GM19455 (cell line): ENCODE results near the gene SNPH.
"Not testable (repeated sequence)": the region's sequence is repeated elsewhere in the genome, so short reads cannot be mapped to it uniquely, and the experiment has no call there.

Experiments
- ATAC-seq: cut with Tn5 transposase; IDR thresholded peaks from one replicate; pipeline ENCODE4 v1.9.1; 2021; ENCODE audit not compliant: unreplicated experiment

Gene SNPH

GRCh38 chr20:1336699-1337367 is 70.7 kb downstream of the SNPH start:
- ATAC-seq = no peak

DNA sequence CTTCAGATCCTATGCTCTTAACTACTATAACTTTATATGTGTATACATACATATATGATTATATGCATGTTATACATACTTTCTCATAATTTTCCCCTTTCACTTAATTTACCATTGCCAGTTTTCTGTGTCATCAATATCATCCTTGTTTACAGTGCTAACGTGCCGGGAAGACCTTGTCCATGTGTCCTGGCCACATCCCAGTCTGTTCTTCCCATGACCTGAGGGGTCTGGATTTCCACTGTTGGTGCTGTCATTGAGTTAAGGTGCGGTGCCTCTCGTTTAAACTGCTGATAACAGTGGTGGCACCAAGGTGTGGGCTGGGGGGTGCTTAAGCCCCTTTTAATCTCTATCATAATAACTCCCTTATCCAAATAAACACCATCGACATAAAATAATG is 71.3 kb downstream of the SNPH start:
- no peak for ATAC-seq

- ATAC-seq = no peak
Observed at GRCh38 chr20:1338096-1338495, 72.0 kb downstream of the SNPH start.

DNA sequence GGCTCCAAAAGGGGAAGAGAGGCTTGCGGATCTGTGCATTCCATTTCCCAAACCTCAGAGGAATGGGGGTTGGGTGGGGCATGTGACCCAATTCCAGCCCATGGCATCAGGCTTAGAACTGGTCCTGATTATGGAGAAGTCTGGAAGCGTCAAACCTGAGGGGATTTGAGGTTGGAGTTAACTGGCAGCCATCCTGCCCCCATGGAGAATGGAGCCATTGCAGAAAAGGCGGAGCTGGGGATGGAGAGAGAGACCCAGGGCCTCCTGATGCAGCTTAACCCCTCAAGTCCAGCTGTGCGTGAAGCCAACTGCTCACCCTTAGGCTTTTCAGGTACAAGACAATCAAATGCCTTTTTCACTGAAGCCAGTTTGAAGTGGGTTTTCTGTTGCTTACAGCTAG is 72.7 kb downstream of the SNPH start:
- no peak for ATAC-seq

DNA sequence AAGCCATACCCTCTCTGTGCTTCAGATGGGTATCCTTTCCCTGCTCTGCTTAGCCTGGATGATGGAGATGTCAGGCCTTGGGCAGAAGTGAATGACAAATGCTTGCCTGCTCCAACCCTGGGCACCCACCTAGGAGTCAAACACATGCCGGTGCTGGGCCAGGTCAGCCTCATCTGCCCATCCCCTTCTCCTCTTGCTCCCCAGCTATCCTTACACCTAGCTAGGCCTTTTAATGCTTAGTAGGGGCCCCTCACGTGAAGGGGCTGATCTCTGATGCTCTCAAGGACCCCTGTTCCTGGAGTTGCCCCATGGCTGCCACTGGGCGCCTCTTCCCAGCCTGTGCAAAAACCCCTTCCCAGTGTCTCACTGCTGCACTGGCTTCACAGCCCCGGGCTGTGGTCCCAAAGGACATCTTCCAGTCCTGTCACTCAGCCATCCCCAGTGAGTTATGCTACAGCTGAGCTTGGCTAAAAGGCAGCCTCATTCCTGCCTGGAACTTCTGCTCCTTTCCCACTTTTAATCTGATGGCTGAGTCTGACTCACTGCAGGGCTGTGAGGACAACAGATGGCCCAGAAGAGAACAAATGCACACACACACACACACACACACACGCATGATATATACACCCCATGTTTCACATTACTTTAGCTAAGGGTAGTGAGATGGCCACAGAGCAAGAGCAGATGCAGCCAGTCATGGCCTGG is 75.6 kb downstream of the SNPH start:
- no peak for ATAC-seq

DNA sequence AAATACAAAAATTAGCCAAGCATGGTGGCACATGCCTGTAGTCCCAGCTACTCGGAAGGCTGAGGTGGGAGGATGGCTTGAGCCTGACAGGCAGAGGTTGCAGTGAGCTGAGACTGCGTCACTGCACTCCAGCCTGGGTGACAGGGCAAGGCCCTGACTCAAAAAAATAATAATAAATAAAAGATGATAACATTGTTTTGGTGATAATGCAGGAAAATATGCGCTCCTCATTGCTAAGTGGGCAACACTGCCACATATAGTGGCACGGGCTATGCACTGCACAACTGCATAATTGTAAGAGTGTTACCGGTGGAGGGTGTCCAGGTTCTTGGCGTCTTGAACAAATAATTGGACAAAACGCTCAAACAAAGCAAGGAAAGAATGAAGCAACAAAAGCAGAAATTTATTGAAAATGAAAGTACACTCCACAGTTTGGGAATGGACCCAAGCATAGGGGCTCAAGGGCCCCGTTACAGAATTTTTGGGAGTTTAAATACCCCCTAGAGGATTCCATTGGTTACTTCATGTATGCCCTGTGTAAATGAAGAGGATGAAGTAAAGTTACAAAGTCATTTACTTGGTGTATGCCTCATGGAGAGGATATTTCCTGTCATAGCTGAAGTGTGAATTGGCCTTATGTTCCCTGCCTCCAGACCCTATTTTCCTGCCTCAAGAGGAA is 77.5 kb downstream of the SNPH start:
- ATAC-seq = not testable (repeated sequence)

- ATAC-seq = no peak
Observed at GRCh38 chr20:1345030-1345755, 79.1 kb downstream of the SNPH start.

DNA sequence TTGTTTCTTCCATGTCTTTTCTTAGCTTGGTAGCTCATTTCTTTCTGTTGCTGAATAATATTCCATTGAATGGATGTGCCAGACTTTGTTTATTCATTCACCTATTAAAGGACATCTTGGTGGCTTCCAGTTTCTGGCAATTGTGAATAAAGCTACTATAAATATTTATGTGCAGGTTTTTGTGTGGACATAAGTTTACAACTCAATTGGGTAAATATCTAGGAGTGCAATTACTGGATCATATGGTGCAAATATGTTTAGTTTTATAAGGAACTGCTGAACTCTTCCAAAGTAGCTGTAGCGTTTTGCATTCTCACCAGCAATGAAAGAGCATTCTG is 79.6 kb downstream of the SNPH start:
- ATAC-seq = no peak

DNA sequence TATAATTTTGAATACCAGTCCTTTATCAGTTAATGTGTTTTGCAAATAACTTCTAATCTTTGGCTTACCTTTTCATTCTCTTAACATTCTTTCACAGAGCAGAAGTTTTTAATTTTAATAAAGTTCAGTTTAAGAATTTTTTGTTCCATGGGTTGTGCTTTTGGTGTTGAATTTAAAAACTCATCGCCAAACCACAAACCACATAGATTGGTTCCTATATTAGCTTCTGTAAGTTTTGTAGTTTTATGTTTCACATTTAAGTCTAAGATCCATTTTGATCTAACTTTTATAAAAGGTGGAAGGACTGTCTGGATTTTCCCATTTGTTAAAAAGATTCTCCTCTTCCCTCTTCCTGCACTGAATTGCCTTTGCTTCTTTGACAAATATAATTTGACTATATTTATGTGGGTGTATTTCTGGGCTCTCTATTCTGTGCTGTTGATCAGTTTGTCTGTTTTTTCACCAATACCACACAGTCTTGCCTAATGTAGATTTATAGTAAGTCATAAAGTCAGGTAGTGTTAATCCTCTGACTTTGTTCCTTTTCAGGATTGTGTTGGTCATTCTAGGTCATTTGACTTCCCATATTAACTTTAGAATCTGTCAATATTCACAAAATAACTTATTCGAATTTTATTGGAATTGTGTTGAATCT is 80.3 kb downstream of the SNPH start:
- ATAC-seq = no peak

DNA sequence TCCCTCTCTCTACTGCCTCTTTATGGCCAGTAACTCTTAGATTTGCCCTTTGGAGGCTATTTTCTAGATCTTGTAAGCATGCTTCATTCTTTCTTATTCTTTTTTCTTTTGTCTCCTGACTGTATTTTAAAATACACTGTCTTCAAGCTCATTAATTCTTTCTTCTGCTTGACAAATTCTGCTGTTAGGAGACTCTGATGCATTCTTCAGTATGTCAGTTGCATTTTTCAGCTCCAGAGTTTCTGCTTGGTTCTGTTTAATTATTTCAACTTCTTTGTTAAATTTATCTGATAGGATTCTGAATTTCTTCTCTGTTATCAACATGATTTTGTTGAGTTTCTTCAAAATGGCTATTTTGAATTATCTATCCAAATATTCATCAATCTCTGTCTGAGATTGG is 87.9 kb downstream of the SNPH start:
- no peak for ATAC-seq

GRCh38 chr20:1357921-1358671 is 92.0 kb downstream of the SNPH start:
- no peak for ATAC-seq
